Measurements from ENCODE around the gene KRTAP16-1. TPM values are rescaled to one million over a fixed set of nuclear protein-coding genes. Genes with fewer than 3 reads are reported as not detected.

Gene KRTAP16-1
- total and polyA plus RNA-seq, 2 of the 8 experiments (the other 6 are each of a cell fraction or from before 2014, with no cell fraction given) = not detected

- 93% methylated on average over 3 of the region's 3 CpGs; no CpG with 5 or more reads in 1 of the 2 experiments for WGBS, 2 experiments (ENCODE audit: extremely low coverage in 1 of 2, insufficient coverage in 1 of 2, insufficient read length in 1 of 2, insufficient replicate concordance in 2 of 2, low coverage in 1 of 2, low lambda C conversion rate in 2 of 2, missing lambda C conversion rate in 1 of 2)
- H3K4me3 ChIP-seq (ENCODE audit: extremely low read depth in 1 of 4, insufficient read depth in 2 of 4, low read depth in 3 of 4, low read length in 4 of 4) = no peak overlapping the region
- H3K79me1 ChIP-seq (ENCODE audit: low read depth, low read length) = no peaks in the 10 kb centered on the region
- H4K91ac ChIP-seq (replicated peaks; ENCODE audit: insufficient read length, low read length) = no peak overlapping the region
- ChIA-PET CTCF (ENCODE audit: partially characterized antibody) (no interaction called here), POLR2A (ENCODE audit: partially characterized antibody) (no interaction called here)
- H3K27me3 ChIP-seq (replicated peaks in 1 of 4; ENCODE audit: control insufficient read depth in 3 of 4, extremely low read depth in 1 of 4, insufficient read depth in 3 of 4, low read length in 3 of 4) = no peaks in the 10 kb centered on the region
- H3K4me1 ChIP-seq (replicated peaks in 1 of 4; ENCODE audit: control insufficient read depth in 3 of 4, insufficient read depth in 4 of 4, low read length in 3 of 4) = no peaks in the 10 kb centered on the region
- no peak overlapping the region for H2BK12ac ChIP-seq (ENCODE audit: low read depth, low read length)
- H2AFZ ChIP-seq (ENCODE audit: low read length) = no peak overlapping the region
- H2BK15ac ChIP-seq (ENCODE audit: low read length) = no peak overlapping the region
- H2BK20ac ChIP-seq (ENCODE audit: low read length) = no peak overlapping the region
- H3K36me3 ChIP-seq (ENCODE audit: control insufficient read depth in 2 of 4, insufficient read depth in 4 of 4, low read length in 3 of 4) = no peaks in the 10 kb centered on the region
- FAIRE-seq = no peak
- H3K9ac ChIP-seq (replicated peaks in 1 of 4; ENCODE audit: extremely low read depth in 1 of 4, low read depth in 3 of 4, low read length in 3 of 4) = no peak overlapping the region
- H3K9me3 ChIP-seq (ENCODE audit: insufficient read depth in 2 of 2, low read depth in 1 of 2, low read length in 1 of 2) = no peaks in the 10 kb centered on the region
- no peak overlapping the region for H3K23ac ChIP-seq (ENCODE audit: insufficient read length)
- no peaks in the 10 kb centered on the region for H4K20me1 ChIP-seq (replicated peaks in 1 of 2; ENCODE audit: control insufficient read depth in 1 of 2, insufficient read depth in 2 of 2, low read length in 2 of 2)
- H3K56ac ChIP-seq (replicated peaks; ENCODE audit: insufficient read length, low read depth, low read length) = no peak overlapping the region
- H2AK5ac ChIP-seq (ENCODE audit: low read depth, low read length) = no peak overlapping the region
- no peak overlapping the region for H4K5ac ChIP-seq (ENCODE audit: insufficient read length, low read depth, low read length)
- no peak overlapping the region for H3K14ac ChIP-seq (ENCODE audit: insufficient read length)
- DNase-seq (ENCODE audit: low read depth in 1 of 2, low spot score in 2 of 2) = no peak
- no peak overlapping the region for H2BK120ac ChIP-seq (replicated peaks; ENCODE audit: low read depth, low read length)
- no peaks in the 10 kb centered on the region for H3K23me2 ChIP-seq (ENCODE audit: low read depth, low read length)
- TF ChIP-seq TCF12 (IDR thresholded peaks at IDR 0.05; ENCODE audit: low read depth, low read length) (no peak), RFX5 (IDR thresholded peaks at IDR 0.05; ENCODE audit: borderline replicate concordance, low read depth, low read length) (no peak), POLR2A (IDR thresholded peaks at IDR 0.05; ENCODE audit: control extremely low read depth in 1 of 2, low read depth in 2 of 2, low read length in 2 of 2) (no peak), SUZ12 (IDR thresholded peaks at IDR 0.05; ENCODE audit: low read length) (no peak), NRF1 (IDR thresholded peaks at IDR 0.05; ENCODE audit: low read depth, low read length) (no peak), CTCF (IDR thresholded peaks at IDR 0.05; ENCODE audit: control extremely low read depth in 1 of 3, insufficient read depth in 1 of 3, low read depth in 1 of 3, low read length in 3 of 3) (no peak), GABPA (IDR thresholded peaks at IDR 0.05; ENCODE audit: borderline replicate concordance, insufficient read depth, low read length) (no peak), ASH2L (IDR thresholded peaks at IDR 0.05; ENCODE audit: low read length) (no peak), CBX5 (IDR thresholded peaks at IDR 0.05; ENCODE audit: low read depth, low read length) (no peak), BRCA1 (IDR thresholded peaks at IDR 0.05; ENCODE audit: low read depth, low read length) (no peak), E2F6 (IDR thresholded peaks at IDR 0.05) (no peak)
- H3K79me2 ChIP-seq (ENCODE audit: control insufficient read depth in 1 of 2, insufficient read depth in 2 of 2, low read length in 2 of 2) = no peaks in the 10 kb centered on the region
- H3K4me2 ChIP-seq (ENCODE audit: insufficient read depth in 1 of 2, low read depth in 2 of 2, low read length in 2 of 2) = no peak overlapping the region
- H4K8ac ChIP-seq (ENCODE audit: extremely low read depth, insufficient read depth, low read length) = no peak overlapping the region
- H3K18ac ChIP-seq (ENCODE audit: extremely low read depth, low read length) = no peak overlapping the region
- H3K27ac ChIP-seq (ENCODE audit: low read depth, low read length) = no peak overlapping the region
- no peak overlapping the region for H2BK5ac ChIP-seq (ENCODE audit: low read depth, low read length)
- no peak overlapping the region for H3K4ac ChIP-seq (replicated peaks; ENCODE audit: insufficient read length, low read depth, low read length)
Measured at GRCh38 chr17:41278176-41278955, 30.7 kb downstream of the KRTAP16-1 start.
